HCT116 (cell line): ENCODE data around the gene SLC6A6. TPM values are rescaled to one million over a fixed set of nuclear protein-coding genes. Genes with fewer than 3 reads are reported as not detected.

Source experiments
- ATAC-seq: fragments of 200-7000 bp; cut with Tn5 transposase; 2 replicates; pipeline ENCODE4 v1.9.1; 2020; ENCODE audit warnings: mild to moderate bottlenecking, moderate library complexity
- BruUV-seq: library from RNA; stranded (reverse); fragments of 400-500 nt; replicated peaks from 2 replicates; lab custom pipeline; 2021; lab: Mats Ljungman, UMichigan
- CTCF ChIA-PET: fragments of 300-600 bp; sonication (Branson Sonifier 250); formaldehyde crosslinking; loops from one replicate; lab custom pipeline; 2021; ENCODE audit warnings: antibody characterized with exemption; lab: Charles Lee
- POLR2A ChIA-PET: fragments of 300-600, 350-600 bp; sonication (Branson Sonifier 250); formaldehyde crosslinking; loops from one replicate; lab custom pipeline; 2021; ENCODE audit warnings: antibody characterized with exemption; lab: Charles Lee
- RAD21 ChIA-PET, 2 experiments: fragments of 300-600 bp; sonication (Branson Sonifier 250); formaldehyde crosslinking; loops; one replicate each; lab custom pipeline; 2023; ENCODE audit warnings: low total read pairs in 2 of 2; ENCODE audit not compliant: uncharacterized antibody in 2 of 2, unreplicated experiment in 2 of 2, low non-redundant PET in 1 of 2; lab: Charles Lee
- DNase-seq: peaks from one replicate; pipeline ENCODE4 v3.0.0-alpha.2; 2010; ENCODE audit warnings: low read depth, low spot score
- H2AFZ ChIP-seq: fragments of 200-600 bp; shearing (Covaris generic), sonication (generic); 2 replicates; pipeline ENCODE4 v1.6.1; 2017; ENCODE audit warnings: low read depth, mixed run types, mixed read lengths, antibody characterized with exemption, low read length; ENCODE audit not compliant: poor library complexity, severe bottlenecking
- H3K27ac ChIP-seq: 2 replicates; pipeline ENCODE4 v1.5.1; 2012; ENCODE audit warnings: low read depth, low read length
- H3K27me3 ChIP-seq: fragments of 200-600 bp; sonication (generic); 2 replicates; pipeline ENCODE4 v1.6.1; 2016; ENCODE audit warnings: mixed run types, low read length, mixed read lengths; ENCODE audit not compliant: insufficient read depth
- H3K36me3 ChIP-seq, 2 experiments: fragments of 200-500 bp in 1 of 2; fragments of 200-600 bp in 1 of 2; sonication (Bioruptor generic) in 1 of 2; sonication (generic) in 1 of 2; 2 replicates each; pipeline versions ENCODE4 v1.5.1 to v1.6.1; 2014 to 2016; ENCODE audit warnings: low read length in 2 of 2, inconsistent platforms in 1 of 2, mixed read lengths in 1 of 2, mixed run types in 1 of 2; ENCODE audit not compliant: insufficient read depth in 2 of 2, control insufficient read depth in 1 of 2
- H3K4me1 ChIP-seq, 2 experiments: fragments of 200-600 bp in 1 of 2; sonication (generic) in 1 of 2; 2 replicates each; pipeline versions ENCODE4 v1.5.1 to v1.6.1; 2012 to 2017; ENCODE audit warnings: low read length in 2 of 2, inconsistent platforms in 1 of 2, mild to moderate bottlenecking in 1 of 2, mixed read lengths in 1 of 2, mixed run types in 1 of 2, moderate library complexity in 1 of 2; ENCODE audit not compliant: insufficient read depth in 2 of 2, control insufficient read depth in 1 of 2
- H3K4me2 ChIP-seq: fragments of 200-600 bp; sonication (generic); 2 replicates; pipeline ENCODE4 v1.6.1; 2017; ENCODE audit warnings: mixed run types, low read length, mixed read lengths
- H3K4me3 ChIP-seq, 2 experiments: fragments of 200-600 bp in 1 of 2; sonication (generic) in 1 of 2; replicated peaks in 1 of 2; 2 replicates each; pipeline ENCODE4 v1.5.1; 2011 to 2016; ENCODE audit warnings: low read length in 2 of 2, control low read depth in 1 of 2, low read depth in 1 of 2, mild to moderate bottlenecking in 1 of 2, mixed read lengths in 1 of 2, mixed run types in 1 of 2
- H3K79me2 ChIP-seq: fragments of 200-600 bp; sonication (generic); 2 replicates; pipeline ENCODE4 v1.6.1; 2017; ENCODE audit warnings: mild to moderate bottlenecking, mixed run types, low read length, moderate library complexity, mixed read lengths; ENCODE audit not compliant: insufficient read depth
- H3K9ac ChIP-seq: fragments of 200-600 bp; sonication (generic); 2 replicates; pipeline ENCODE4 v1.6.1; 2016; ENCODE audit warnings: low read length, mixed read lengths
- H3K9me2 ChIP-seq: fragments of 200-600 bp; sonication (generic), shearing (Covaris generic); 2 replicates; pipeline ENCODE4 v1.6.1; 2017; ENCODE audit warnings: mixed run types, mild to moderate bottlenecking, moderate library complexity; ENCODE audit not compliant: insufficient read depth
- H3K9me3 ChIP-seq, 2 experiments: fragments of 200-500 bp in 1 of 2; fragments of 200-600 bp in 1 of 2; sonication (Bioruptor generic) in 1 of 2; sonication (generic) in 1 of 2; 2 replicates each; pipeline ENCODE4 v1.6.1; 2014 to 2017; ENCODE audit warnings: low read length in 2 of 2, mixed read lengths in 2 of 2, inconsistent platforms in 1 of 2, low read depth in 1 of 2, mild to moderate bottlenecking in 1 of 2, mixed run types in 1 of 2, moderate library complexity in 1 of 2; ENCODE audit not compliant: control insufficient read depth in 1 of 2, insufficient read depth in 1 of 2
- H4K20me1 ChIP-seq: fragments of 200-600 bp; sonication (generic), shearing (Covaris generic); 2 replicates; pipeline ENCODE4 v1.6.1; 2017; ENCODE audit warnings: mixed run types, mild to moderate bottlenecking, moderate library complexity; ENCODE audit not compliant: insufficient read depth
- EGR1 ChIP-seq: IDR thresholded peaks from 2 replicates; pipeline ENCODE4 v1.6.1; 2012; ENCODE audit warnings: low read depth
- JUND ChIP-seq: IDR thresholded peaks from 2 replicates; pipeline ENCODE4 v1.6.1; 2012
- POLR2A ChIP-seq: IDR thresholded peaks from 2 replicates; pipeline ENCODE4 v1.7.0; 2011; ENCODE audit warnings: borderline replicate concordance; ENCODE audit not compliant: insufficient read depth, insufficient read length; ENCODE audit errors: extremely low read depth
- POLR2AphosphoS5 ChIP-seq: IDR thresholded peaks from 2 replicates; pipeline ENCODE4 v1.6.1; 2011; ENCODE audit warnings: mild to moderate bottlenecking, low read depth, low read length, moderate library complexity
- RAD21 ChIP-seq: IDR thresholded peaks from 2 replicates; pipeline ENCODE4 v1.6.1; 2012; ENCODE audit warnings: low read depth, mild to moderate bottlenecking
- SIN3A ChIP-seq: IDR thresholded peaks from 2 replicates; pipeline ENCODE4 v1.6.1; 2012; ENCODE audit warnings: low read depth
- TCF7L2 ChIP-seq: IDR thresholded peaks from 2 replicates; pipeline ENCODE4 v1.7.0; 2011; ENCODE audit warnings: borderline replicate concordance, inconsistent platforms; ENCODE audit not compliant: insufficient read depth, insufficient read length; ENCODE audit errors: extremely low read depth
- ZFX ChIP-seq: fragments of 450-650 bp; IDR thresholded peaks from 2 replicates; pipeline ENCODE4 v1.6.1; 2017
- intact Hi-C: fragments of 100-400 bp; cut with micrococcal nuclease; formaldehyde crosslinking; loops from 2 replicates; pipeline ENCODE4 v1.10.0; 2022
- total RNA-seq: library from RNA; stranded (reverse); gene quantifications from one replicate; pipeline ENCODE4 v1.2.1, GENCODE V29; 2021; ENCODE audit not compliant: unreplicated experiment
- TF ChIP-seq, protein P1 (sequence below): IDR thresholded peaks from 2 replicates; pipeline ENCODE4 v1.6.1; 2011; ENCODE audit warnings: mild to moderate bottlenecking, low read length, moderate library complexity; ENCODE audit not compliant: insufficient replicate concordance; ENCODE audit errors: extremely low read depth
- TF ChIP-seq, protein P2 (sequence below): IDR thresholded peaks from 2 replicates; pipeline ENCODE4 v1.6.1; 2012; ENCODE audit warnings: low read depth
- TF ChIP-seq, protein P3 (sequence below): IDR thresholded peaks from 2 replicates; pipeline ENCODE4 v1.6.1; 2012

The SLC6A6 gene
- total RNA-seq, 1 experiment from 2014 or later, result 36.3 TPM

DNA sequence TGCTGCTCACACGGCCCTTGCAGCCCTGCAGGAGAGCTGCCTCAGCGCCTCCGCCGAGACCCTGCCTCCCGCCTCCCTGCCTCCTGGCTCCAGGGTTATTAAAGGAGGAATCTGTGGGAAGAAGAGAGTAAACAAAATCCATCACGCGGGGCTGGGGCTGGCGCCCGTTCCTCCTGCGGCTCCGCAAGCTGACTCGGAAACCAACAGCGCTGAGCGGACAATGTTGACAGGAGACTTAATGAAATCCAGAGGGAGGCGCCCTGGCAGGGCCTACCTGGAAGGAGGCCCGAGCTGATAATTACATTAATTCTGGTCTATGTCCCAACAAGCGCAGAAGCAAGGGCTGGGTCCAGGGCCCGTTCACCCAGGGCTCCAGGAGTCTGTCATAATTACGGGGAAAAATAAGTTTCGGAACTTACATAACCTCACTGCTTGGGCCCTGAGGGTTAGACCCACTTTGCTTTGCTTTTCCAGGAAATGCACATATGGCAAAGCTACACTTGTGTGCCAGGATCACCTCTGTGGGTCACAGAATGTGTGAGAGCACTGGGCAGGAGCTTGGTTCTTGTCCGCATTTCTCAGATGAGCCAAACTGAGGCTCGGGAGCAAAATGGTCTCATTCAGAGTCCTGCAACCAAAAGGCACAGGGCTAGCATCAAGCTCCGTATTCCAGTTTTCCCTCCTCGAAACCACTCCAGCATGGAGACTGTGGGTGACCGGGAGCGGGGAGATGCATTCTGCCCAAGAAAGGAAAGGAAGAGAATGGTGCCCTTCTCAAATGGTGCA is 43.8 kb upstream of the SLC6A6 start:
- ChIA-PET POLR2A (interaction anchor here (1.7 kb wide), 1 partner anchor 11 kb away, joined by 4 read pairs; no protein-coding TSS in a partner anchor), CTCF (interaction anchor here (1.4 kb wide), 1 partner anchor 11 kb away, joined by 3 read pairs; no protein-coding TSS in a partner anchor), RAD21 (no interaction called here)
- Histone ChIP-seq H3K4me1 (no peaks in the 10 kb centered on the region), H2AFZ (no peak overlapping the region), H4K20me1 (no peaks in the 10 kb centered on the region), H3K79me2 (no peaks in the 10 kb centered on the region), H3K4me2 (no peak overlapping the region), H3K27me3 (no peaks in the 10 kb centered on the region), H3K9me2 (no peaks in the 10 kb centered on the region), H3K27ac (no peak overlapping the region), H3K9me3 (no peaks in the 10 kb centered on the region), H3K9ac (no peak overlapping the region), H3K4me3 (no peak overlapping the region), H3K36me3 (no peaks in the 10 kb centered on the region)
- TF ChIP-seq ZFX, result no peak
- TF ChIP-seq, protein P1, sequence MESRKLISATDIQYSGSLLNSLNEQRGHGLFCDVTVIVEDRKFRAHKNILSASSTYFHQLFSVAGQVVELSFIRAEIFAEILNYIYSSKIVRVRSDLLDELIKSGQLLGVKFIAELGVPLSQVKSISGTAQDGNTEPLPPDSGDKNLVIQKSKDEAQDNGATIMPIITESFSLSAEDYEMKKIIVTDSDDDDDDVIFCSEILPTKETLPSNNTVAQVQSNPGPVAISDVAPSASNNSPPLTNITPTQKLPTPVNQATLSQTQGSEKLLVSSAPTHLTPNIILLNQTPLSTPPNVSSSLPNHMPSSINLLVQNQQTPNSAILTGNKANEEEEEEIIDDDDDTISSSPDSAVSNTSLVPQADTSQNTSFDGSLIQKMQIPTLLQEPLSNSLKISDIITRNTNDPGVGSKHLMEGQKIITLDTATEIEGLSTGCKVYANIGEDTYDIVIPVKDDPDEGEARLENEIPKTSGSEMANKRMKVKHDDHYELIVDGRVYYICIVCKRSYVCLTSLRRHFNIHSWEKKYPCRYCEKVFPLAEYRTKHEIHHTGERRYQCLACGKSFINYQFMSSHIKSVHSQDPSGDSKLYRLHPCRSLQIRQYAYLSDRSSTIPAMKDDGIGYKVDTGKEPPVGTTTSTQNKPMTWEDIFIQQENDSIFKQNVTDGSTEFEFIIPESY, result no peak
- no peak for TF ChIP-seq EGR1
- TF ChIP-seq POLR2AphosphoS5, result no peak
- no peak for TF ChIP-seq SIN3A
- TF ChIP-seq, protein P2, sequence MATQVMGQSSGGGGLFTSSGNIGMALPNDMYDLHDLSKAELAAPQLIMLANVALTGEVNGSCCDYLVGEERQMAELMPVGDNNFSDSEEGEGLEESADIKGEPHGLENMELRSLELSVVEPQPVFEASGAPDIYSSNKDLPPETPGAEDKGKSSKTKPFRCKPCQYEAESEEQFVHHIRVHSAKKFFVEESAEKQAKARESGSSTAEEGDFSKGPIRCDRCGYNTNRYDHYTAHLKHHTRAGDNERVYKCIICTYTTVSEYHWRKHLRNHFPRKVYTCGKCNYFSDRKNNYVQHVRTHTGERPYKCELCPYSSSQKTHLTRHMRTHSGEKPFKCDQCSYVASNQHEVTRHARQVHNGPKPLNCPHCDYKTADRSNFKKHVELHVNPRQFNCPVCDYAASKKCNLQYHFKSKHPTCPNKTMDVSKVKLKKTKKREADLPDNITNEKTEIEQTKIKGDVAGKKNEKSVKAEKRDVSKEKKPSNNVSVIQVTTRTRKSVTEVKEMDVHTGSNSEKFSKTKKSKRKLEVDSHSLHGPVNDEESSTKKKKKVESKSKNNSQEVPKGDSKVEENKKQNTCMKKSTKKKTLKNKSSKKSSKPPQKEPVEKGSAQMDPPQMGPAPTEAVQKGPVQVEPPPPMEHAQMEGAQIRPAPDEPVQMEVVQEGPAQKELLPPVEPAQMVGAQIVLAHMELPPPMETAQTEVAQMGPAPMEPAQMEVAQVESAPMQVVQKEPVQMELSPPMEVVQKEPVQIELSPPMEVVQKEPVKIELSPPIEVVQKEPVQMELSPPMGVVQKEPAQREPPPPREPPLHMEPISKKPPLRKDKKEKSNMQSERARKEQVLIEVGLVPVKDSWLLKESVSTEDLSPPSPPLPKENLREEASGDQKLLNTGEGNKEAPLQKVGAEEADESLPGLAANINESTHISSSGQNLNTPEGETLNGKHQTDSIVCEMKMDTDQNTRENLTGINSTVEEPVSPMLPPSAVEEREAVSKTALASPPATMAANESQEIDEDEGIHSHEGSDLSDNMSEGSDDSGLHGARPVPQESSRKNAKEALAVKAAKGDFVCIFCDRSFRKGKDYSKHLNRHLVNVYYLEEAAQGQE, result no peak
- no peak for TF ChIP-seq RAD21
- TF ChIP-seq, protein P3, sequence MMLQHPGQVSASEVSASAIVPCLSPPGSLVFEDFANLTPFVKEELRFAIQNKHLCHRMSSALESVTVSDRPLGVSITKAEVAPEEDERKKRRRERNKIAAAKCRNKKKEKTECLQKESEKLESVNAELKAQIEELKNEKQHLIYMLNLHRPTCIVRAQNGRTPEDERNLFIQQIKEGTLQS, result no peak
- no peak for TF ChIP-seq TCF7L2
- no peak for TF ChIP-seq POLR2A
- no peak for TF ChIP-seq JUND
- DNase-seq (no peak), ATAC-seq (no peak)
- BruUV-seq, result no TSS peak
- intact Hi-C loops, result no loop called here
